HG03097 (cell line): Measurements from ENCODE around the gene YTHDF1.
"Not testable (repeated sequence)": the region's sequence is repeated elsewhere in the genome, so short reads cannot be mapped to it uniquely, and the experiment has no call there.

Experiments
- ATAC-seq: cut with Tn5 transposase; IDR thresholded peaks from one replicate; pipeline ENCODE4 v1.9.1; 2021; ENCODE audit not compliant: unreplicated experiment, low FRiP score

Gene YTHDF1

DNA sequence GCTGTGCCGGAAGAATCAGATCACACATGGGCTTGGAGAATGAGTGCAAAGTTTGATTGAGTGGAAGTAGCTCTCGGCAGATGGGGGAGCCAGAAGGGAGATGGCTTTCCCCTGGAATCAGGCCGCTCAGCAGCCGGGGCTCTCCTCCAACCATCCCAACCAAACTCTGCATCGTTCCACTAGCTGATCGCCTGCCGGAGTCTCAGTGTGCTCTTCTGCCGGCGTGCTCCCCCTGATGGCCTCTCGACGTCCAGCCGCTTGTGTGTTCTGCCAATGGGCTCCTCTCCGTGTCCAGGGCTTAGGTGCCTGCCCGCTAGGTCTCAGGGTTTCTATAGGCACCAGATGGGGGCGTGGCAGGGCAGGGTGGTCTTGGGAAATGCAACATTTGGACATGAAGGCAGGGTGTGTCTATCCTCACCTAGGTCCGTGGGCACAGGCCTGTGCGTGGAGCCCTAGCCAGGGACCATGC, 14.9 kb upstream of the YTHDF1 start:
- ATAC-seq, result no peak

DNA sequence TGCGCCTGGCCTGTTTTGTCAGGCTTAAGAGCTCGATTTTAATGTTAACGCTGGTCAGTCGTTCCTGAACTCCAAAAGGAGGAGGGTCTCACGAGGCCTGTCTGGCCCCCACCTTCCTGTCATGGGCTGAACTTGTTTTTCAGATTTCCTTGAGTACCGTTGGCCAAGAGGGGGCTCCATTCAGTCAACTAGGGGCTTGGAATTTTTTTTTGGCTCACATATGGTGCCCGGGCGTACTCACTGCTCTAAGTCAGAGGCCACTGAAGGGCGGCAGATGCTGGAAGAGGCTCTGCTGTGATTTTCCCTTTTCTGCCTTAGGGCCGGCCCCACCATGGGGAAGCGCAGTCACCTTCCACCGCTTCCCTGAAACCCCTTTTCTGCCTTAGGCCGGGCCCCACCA, 12.9 kb upstream of the YTHDF1 start:
- ATAC-seq, result no peak

DNA sequence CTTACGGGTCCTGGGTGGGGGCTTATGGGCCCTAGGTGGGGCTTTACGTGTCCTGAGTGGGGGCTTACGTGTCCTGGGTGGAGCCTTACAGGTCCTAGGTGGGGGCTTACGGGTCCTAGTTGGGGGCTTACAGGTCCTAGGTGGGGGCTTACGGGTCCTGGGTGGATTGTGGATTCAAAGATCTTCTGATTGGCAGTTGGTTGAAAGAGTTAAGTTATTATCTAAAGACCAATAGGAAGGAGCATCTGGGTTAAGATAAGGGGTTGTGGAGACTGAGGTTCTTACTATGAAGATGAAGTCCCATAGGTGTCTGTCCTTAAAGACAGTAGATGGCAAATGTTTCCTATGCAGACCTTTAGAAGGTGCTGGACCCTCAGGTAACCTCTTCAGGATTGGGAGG, 11.3 kb upstream of the YTHDF1 start:
- ATAC-seq, result no peak

DNA sequence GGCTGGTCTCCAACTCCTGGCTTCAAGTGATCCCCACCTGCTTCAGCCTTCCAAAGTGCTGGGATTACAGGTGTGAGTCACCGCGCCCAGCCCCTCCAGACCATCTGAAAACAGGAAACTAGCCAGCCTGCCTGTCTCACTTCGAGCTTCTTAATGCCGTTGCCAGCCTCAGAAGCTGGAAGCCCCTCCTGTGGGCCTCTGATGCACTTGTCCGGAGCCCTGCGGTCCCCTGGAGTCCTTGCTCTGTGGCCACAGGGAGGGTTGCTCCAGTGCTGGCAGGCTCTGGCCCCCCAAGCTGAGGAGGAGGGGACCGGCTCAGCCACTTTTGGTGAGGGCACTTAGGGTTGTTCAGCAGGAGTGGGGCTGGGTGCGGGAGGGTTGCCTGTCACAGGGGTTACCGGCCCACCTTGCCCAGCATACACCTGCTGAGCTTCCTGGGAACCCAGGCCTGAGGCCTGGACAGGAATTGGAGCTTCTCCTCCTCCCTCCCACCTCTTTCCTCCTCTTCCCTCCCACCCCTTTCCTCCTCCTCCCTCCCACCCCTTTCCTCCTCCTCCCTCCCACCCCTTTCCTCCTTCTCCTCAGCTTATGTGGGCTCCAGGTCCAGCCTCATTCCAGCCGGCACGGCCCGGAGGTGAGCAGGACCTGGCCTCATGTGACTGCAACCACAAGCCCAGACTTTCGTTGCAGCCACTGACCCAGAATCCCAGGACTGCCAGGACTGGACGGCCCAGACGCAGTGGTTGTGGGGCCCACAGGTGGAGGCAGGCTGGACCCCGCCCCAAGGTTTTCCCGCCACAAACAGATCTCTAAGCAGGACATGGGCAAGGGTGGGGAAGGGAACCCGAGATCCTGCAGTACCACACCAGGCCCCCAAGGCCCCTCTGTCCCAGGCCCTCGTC, 10.4 kb upstream of the YTHDF1 start:
- no peak for ATAC-seq

DNA sequence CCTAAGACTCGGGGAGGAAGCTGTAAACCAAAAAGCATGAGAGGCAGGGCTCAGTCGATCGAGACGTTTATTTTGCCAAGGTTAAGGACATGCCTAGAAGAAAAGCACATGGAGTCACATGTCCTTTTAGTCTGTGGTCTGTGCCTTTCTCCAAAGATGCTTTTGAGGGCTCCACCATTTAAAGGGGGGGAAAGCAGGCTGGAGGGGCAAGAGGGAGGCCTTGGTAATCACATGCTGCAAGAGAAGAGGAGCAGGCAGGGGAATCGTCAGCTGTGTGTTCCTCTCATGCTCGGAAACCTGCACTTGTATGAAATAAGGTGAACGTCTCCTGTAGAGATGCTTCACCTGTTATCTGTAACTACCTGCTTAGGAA, 9.1 kb upstream of the YTHDF1 start:
- ATAC-seq, result no peak

DNA sequence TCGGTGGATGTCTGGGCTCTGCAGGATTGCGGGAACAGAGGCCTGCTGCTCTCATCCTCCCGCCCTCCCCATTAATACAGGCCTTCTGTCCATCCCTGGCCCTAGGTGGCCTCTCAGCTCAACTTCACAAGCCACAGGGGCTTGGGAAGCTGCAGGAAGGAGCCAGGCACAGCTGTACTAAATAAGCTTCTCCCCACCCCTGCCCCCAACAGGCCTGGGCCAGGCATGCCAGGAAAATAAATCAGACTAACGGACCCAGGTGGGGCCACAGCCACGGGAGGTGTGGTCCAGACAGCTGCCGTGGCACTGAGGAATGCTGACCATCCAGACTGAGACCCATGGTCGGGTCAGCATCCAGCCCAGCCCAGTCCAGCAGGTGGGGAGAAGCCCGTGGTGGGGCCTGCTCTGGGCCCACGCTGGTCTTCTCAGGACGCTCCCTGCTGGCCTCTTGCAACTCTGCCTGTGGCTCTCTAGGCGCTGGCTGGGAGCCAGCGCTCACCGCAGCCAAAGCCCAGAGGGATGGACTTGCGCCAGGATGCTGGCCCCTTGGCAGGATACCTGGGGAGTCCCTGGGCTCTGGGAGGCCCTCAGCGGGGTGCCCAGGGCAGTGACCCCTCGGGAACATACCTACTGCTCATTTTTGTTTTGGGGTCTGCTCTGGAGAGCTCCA, 8.6 kb upstream of the YTHDF1 start:
- ATAC-seq, result no peak

DNA sequence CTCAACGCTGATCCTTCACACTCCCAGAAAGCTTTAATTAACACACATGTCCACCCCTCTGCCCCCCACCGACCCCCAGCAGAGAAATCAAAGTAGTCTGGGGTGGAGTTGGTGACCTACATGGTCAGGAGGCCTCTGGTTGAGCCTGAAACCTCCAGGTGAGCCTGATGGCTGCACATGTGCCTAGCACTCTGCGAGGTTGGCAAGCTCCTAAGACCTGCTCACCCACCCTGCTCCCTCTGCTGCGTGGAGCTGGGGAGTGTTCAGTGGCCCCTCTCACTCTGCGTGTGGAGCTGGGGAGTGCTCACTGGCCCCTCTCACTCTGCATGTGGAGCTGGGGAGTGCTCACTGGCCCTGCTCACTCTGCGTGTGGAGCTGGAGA, 7.9 kb upstream of the YTHDF1 start:
- no peak for ATAC-seq

DNA sequence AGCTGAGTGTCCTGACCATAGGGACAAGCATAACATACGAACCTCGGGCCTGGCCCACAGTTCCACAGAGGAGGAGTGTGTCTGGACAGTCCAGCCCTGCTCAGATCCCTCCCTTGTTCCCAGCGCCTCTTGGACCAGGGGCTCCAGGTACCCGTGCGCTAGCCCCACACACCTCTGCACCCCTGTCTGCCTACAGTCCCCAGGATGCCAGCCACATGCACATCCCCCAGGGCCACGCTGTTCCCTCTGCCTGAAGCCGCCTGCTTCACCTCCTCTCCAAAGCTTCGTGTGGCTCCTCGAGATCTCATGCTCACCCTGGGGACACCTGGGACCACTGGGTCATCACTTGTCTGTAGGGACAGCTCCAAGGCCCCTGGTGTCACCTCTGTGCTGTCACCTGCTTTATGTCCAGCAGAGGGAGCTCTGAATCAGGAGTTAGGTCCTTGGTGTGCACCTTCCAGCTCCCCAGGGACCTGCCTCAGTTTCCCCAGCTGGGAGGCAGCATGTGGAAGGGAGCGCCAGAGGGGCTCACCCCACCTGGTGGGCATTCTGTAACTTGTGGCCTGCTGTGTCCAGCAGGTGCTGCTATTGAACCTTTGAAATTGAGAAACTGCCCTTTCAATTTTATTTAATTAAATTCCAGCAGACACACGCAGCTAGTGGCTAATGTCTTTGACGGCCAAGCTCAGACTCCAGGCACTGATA, 7.3 kb upstream of the YTHDF1 start:
- no peak for ATAC-seq

DNA sequence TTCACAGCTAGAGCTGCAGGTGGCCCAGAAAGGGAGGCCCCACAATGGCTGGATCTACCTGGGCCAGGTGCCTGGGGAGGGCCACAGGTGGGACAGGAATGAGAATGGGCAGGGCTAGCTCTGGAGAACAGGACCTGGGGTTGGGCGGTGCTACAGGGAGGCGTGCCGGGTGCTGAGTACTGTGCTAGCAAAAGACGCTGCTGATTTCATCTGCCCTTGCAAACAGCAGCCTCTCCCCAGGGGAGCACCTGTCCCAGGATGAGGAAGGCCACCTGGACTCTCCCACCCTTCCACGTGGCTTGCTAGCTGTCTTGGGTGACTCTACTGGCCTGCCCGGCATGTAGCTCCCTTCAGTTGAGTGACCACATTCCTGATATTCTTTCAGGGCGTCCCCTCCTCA, 6.6 kb upstream of the YTHDF1 start:
- ATAC-seq, result no peak

DNA sequence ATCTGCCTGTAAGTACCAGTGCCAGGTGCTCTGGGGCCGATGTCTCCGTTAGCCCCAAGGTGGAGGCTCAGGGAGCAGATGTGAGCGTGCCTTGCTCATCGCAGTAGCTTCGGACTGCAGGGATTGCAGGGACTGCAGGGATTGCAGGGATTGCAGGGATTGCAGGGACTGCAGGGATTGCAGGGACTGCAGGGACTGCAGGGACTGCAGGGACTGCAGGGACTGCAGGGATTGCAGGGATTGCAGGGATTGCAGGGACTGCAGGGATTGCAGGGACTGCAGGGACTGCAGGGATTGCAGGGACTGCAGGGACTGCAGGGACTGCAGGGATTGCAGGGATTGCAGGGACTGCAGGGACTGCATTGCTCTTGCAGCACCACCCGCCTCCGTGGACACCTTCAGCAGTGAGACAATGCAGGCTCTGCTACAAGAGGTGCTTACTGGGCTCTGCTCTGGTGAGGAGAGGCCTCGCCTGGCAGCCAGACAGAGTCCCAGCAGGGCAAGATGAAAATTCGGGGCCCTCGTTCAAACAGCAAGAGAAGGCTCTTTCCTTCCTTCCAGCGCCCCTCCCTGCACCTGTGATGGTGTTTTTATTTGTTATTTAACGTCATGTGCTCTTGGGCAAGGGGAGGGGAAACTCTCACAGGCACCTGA, 5.6 kb upstream of the YTHDF1 start:
- ATAC-seq, result not testable (repeated sequence)

DNA sequence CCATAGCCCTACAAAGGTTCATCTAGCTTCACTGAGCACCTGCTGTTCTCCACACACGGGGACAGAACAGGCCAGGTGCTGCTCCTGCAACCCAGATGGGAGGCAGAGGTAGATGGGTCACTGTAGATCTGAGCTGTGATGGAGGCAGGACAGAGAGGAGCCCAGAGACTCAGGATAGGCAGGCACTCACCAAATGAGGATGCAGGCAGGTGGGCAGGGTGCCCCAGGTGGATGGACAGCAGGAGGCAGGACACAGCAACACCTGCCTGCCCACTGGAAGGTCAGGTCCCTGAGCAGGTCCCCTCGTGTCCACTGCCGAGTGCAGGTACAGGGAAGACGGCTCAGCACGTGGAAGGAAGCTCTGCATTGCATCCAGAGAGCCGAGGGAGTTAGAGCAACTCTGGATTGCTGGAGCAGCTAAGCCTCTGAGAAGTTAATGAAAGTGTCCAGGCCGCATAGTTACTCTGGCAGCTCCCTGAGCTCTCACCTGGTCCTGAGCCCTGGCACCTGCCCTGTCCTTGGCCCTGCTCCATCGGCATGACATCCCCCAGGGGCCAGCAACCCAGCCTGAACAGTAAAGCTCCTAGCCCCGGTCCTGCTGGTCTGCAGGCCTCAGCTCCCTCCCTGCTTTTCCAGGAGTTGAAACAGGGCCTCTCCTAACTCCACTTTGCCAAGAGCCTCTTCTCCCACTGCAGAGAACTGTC, 4.9 kb upstream of the YTHDF1 start:
- no peak for ATAC-seq

DNA sequence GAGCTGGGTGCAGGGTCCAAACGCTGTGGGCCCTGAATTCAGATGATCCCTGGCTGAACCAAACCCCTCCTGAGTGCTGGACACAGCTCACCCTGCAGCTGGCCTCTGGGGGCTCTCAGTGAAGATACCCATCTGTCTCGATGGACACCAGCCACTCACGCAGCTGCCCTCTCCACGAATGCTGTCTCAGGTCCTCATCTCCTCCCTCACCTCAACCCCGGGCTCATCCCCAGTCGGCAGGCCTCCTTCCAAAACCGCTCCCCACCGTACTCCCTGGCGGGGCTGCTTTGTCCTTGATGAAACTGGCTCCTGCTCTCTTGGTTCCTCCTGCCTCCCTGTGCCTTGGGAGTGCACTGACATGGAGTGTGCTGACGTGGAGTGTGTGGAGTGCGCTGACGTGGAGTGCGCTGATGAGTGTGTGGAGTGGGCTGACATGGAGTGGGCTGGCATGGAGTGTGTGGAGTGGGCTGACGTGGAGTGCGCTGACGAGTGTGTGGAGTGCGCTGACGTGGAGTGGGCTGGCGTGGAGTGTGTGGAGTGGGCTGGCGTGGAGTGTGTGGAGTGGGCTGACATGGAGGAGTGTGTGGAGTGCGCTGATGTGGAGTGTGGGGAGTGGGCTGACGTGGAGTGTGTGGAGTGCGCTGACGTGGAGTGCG, 4.1 kb upstream of the YTHDF1 start:
- no peak for ATAC-seq

DNA sequence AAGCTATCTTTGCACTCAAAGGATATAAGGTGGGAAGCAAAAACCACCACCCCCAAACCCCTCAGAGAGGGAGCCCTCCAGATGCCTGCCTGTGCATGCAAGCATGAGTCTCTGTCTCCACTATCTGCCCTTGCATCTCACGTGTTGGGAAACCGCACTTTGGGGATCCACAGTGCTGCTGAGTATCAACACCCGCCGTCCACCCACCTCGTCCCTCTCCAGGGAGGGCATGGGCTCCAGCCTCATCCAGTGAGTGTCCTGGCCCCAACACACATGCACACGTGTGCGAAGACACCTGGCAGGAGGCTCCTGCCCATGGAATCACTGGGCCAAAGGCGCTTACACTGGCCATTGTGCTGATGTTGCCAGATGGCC, 3.5 kb upstream of the YTHDF1 start:
- ATAC-seq, result no peak

DNA sequence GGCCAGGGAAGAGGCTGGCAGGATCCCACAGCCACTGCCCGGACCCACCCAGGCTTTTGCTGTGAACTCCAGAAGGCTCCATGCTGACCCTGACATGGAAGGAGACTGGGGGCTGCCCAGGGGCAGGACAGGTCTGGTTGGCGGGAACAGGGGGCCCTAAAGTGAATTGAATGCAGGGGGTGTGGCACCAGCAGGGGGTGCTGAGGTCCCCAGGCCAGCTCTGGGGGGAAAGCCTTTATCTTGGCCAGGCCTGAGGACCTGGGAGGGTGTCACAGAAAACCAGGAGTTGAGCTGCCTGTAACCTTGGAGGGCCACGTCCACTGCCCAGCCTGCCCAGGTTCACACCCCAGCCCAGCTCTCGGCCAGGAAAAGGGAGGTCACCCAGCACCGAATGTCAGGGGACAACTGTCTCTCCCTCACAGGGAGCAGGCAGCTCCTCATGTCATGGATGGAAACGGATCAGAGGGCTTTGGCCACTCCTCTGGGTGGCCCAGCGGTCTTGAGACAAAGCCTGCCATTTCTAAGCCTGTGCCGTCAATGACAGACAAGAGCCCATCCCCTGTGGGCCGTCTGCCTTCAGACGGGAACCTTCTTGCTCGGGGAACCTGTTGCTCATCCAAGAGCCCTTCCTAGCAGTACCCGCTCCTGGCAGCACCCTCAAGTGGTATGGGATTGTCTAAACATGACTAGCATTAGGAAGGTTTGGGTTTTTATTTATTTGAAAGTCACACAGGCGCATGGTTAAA, 2.9 kb upstream of the YTHDF1 start:
- no peak for ATAC-seq

DNA sequence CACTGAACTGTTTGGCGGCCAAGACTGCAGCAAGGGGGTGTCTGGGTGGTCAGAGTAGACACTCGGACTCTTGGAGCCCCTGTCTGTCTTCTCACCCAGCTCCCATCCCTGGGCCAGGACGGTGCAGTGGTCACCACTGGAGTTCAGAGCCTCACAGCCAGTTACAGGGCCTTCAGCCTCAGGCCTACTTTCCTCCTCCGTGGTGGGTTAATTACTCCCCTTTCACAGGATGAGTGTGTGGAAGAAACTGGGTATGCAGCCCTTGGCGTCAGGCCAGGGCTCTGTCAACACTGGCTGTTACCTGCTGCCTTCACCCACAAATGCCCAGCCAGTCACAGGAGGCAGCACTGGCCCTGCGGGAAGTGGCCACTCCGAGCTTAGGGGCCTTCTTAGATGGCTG, 1.8 kb upstream of the YTHDF1 start:
- ATAC-seq, result no peak

DNA sequence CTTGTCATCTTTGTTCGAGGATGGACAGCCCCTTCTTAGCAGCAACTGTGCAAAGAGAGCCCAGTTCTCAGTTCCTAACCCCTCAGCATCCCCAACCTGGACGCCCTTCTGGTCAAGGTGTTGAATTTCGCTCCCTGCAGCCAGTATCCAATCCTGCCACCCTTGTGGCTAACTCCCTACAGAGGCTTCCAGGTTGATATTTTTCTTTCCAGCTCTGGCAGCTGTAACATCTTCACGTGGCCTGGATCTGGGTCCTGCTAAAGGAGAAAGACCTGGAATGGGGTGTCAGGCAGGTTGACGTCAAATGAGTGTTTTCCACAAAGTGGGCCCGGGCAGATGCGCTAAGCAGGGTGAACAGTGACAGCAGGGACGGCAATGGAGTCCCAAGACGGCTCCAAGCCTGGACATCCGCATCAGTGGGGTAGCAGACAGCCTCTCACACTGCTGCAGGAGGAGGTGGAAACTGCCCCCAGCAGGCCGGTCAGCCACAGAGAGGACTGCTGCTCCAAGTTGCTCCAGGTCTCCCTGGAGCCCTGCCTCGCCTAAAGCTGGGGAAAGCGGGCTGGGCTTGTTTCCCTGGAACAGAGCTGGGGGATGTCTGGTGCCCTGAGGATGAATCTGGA, 1.0 kb upstream of the YTHDF1 start:
- no peak for ATAC-seq

DNA sequence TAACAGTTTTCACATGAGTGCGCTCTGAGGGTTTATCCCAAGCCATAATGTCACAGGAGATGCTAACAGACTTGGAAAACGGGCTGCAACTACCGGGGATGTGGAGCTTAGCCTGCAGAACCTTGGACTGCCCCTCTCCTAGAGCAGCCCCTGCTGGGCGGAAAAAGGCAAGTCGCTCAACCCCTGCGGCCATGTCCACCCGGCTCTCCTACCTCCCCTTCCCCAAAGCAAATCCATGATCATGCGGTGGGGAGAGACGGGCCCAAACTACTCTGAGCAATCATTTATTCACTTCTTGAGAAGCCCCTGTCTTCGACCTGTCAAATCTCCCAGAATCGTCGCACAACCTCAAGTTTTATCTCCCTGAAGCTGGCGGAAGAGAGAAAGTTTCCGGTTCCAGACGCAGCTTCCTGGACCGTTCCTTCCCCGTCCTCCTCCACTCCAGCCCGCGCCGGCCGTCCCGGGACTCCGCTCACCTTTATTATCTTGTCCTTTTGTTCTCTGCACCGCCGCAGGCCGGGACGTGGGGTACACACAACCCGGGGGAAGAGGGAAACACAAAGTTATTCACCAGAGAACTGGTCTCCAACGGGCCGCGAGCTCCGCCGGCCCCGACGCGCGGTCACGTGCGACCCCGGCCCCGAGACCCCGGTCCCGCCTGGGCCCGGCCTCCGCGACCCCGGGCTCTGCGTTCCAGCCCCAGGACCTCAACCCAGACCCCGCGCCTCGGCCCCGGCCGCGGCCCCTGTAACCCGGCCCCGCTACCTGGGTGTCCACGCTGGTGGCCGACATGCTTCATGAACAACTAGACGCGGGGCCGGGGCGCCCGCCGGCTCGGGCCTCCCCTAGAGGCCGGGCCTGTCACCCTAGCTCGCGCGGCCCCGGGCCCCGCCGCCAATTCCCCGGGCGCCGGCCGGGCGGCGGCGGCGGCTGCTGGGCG, 560 bp downstream of the YTHDF1 start:
- peak; percentile 24 for ATAC-seq

DNA sequence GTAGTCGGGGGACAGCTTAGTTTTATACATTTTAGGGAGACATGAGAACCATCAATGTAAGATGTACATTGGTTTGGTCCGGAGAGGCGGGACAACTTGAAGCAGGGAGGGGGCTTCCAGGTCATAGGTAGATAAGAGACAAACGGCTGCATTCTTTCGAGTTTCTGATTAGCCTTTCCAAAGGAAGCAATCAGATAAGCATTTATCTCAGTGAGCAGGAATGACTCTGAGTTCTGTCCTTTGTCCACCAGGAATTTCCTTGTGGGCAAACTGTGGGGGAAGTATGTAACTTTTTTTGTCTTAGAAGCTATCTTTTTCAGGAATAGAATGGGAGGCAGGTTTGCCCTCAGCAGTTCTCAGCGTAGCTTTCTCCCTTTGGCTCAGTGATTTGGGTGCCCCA, 1.4 kb downstream of the YTHDF1 start:
- ATAC-seq, result no peak
